KMS-11 (cell line): ENCODE measurements around the gene ZNF136.

ENCODE experiments used
- H2AFZ ChIP-seq: fragments of 200-600 bp; sonication (generic); 2 replicates; pipeline ENCODE4 v1.6.1; 2016; ENCODE audit warnings: antibody characterized with exemption, mixed run types, low read depth
- H3K27ac ChIP-seq: fragments of 200-600 bp; sonication (generic); 2 replicates; pipeline ENCODE4 v1.6.1; 2016; ENCODE audit warnings: mild to moderate bottlenecking, mixed run types
- H3K27me3 ChIP-seq: fragments of 200-600 bp; sonication (generic); 2 replicates; pipeline ENCODE4 v1.6.1; 2017; ENCODE audit warnings: mild to moderate bottlenecking, low read depth, mixed run types, moderate library complexity; ENCODE audit not compliant: insufficient read depth
- H3K36me3 ChIP-seq: fragments of 200-600 bp; sonication (generic); 2 replicates; pipeline ENCODE4 v1.6.1; 2017; ENCODE audit warnings: mild to moderate bottlenecking, mixed run types; ENCODE audit not compliant: insufficient read depth
- H3K4me1 ChIP-seq: fragments of 200-600 bp; sonication (generic); 2 replicates; pipeline ENCODE4 v1.6.1; 2016; ENCODE audit warnings: mild to moderate bottlenecking, low read depth, mixed run types; ENCODE audit not compliant: poor library complexity, severe bottlenecking
- H3K4me2 ChIP-seq: fragments of 200-600 bp; sonication (generic); 2 replicates; pipeline ENCODE4 v1.7.0; 2016; ENCODE audit warnings: mild to moderate bottlenecking, mixed run types
- H3K4me3 ChIP-seq: fragments of 200-600 bp; sonication (generic); IDR thresholded peaks from 2 replicates; pipeline ENCODE4 v1.6.1; 2017; ENCODE audit warnings: low read depth, low read length, mixed read lengths; ENCODE audit not compliant: insufficient read depth
- H3K79me2 ChIP-seq: fragments of 200-600 bp; sonication (generic); 2 replicates; pipeline ENCODE4 v1.6.1; 2016; ENCODE audit warnings: low read depth, mixed run types; ENCODE audit not compliant: insufficient read depth
- H3K9ac ChIP-seq: fragments of 200-600 bp; sonication (generic); 2 replicates; pipeline ENCODE4 v1.6.1; 2016; ENCODE audit warnings: mild to moderate bottlenecking, mixed run types
- H4K20me1 ChIP-seq: fragments of 200-600 bp; sonication (generic); 2 replicates; pipeline ENCODE4 v1.6.1; 2016; ENCODE audit warnings: mild to moderate bottlenecking, mixed run types; ENCODE audit not compliant: insufficient read depth
- TF ChIP-seq, protein P1 (sequence below): fragments of 200-600 bp; sonication (generic); conservative IDR thresholded peaks from 2 replicates; pipeline ENCODE4 v1.6.1; 2017; ENCODE audit warnings: low read depth, mild to moderate bottlenecking, antibody characterized with exemption, low read length, moderate library complexity, mixed read lengths

Gene ZNF136

GRCh38 chr19:12162882-12163806 is at the start of gene ZNF136:
ZNF136 (plus strand) TSS chr19:12163096; CDS start chr19:12163204, 108 bp downstream.
- Histone ChIP-seq H3K79me2 (peaks cover 40% of the 10 kb centered on the region), H4K20me1 (no peaks in the 10 kb centered on the region), H2AFZ (peak within 1 kb of the TSS; percentile 80), H3K27me3 (no peaks in the 10 kb centered on the region), H3K36me3 (no peaks in the 10 kb centered on the region), H3K27ac (peak within 1 kb of the TSS; percentile 70), H3K9ac (peak within 1 kb of the TSS; percentile 86), H3K4me1 (peaks cover 6% of the 10 kb centered on the region), H3K4me2 (peak within 1 kb of the TSS; percentile 91), H3K4me3 (no peak within 1 kb of the TSS)
- TF ChIP-seq, protein P1, sequence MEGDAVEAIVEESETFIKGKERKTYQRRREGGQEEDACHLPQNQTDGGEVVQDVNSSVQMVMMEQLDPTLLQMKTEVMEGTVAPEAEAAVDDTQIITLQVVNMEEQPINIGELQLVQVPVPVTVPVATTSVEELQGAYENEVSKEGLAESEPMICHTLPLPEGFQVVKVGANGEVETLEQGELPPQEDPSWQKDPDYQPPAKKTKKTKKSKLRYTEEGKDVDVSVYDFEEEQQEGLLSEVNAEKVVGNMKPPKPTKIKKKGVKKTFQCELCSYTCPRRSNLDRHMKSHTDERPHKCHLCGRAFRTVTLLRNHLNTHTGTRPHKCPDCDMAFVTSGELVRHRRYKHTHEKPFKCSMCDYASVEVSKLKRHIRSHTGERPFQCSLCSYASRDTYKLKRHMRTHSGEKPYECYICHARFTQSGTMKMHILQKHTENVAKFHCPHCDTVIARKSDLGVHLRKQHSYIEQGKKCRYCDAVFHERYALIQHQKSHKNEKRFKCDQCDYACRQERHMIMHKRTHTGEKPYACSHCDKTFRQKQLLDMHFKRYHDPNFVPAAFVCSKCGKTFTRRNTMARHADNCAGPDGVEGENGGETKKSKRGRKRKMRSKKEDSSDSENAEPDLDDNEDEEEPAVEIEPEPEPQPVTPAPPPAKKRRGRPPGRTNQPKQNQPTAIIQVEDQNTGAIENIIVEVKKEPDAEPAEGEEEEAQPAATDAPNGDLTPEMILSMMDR, result no peak

DNA sequence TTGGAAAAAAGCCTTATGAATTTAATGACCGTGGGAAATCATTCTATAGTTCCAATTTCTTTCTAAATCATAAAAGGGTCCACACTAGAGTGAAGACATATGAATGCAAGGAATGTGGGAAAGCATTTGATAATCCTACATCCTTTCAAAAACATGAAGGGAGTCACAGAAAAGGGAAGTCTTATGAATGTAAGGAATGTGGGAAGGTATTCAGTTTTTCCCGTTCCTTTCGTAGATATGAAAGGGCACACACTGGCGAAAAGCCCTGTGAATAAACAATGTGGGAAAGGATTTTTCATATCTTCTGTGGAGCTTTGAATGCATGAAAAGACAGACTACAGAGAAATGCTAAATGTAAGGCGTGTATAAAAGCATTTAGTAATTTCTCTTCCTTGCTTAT is 49.8 kb upstream of the ZNF136 start:
- H2AFZ ChIP-seq, result no peak overlapping the region
- no peak overlapping the region for H3K27ac ChIP-seq
- no peak overlapping the region for H3K9ac ChIP-seq
- no peak overlapping the region for H3K4me3 ChIP-seq
- H4K20me1 ChIP-seq, result no peaks in the 10 kb centered on the region
- no peaks in the 10 kb centered on the region for H3K27me3 ChIP-seq
- TF ChIP-seq, protein P1, result no peak
- H3K79me2 ChIP-seq, result no peaks in the 10 kb centered on the region
- no peak overlapping the region for H3K4me2 ChIP-seq
- H3K4me1 ChIP-seq, result no peaks in the 10 kb centered on the region
- no peaks in the 10 kb centered on the region for H3K36me3 ChIP-seq

- no peak overlapping the region for H3K27ac ChIP-seq
- no peaks in the 10 kb centered on the region for H4K20me1 ChIP-seq
- no peaks in the 10 kb centered on the region for H3K4me1 ChIP-seq
- no peak overlapping the region for H3K4me3 ChIP-seq
- H3K4me2 ChIP-seq, result no peak overlapping the region
- H3K27me3 ChIP-seq, result no peaks in the 10 kb centered on the region
- no peak overlapping the region for H3K9ac ChIP-seq
- no peak overlapping the region for H2AFZ ChIP-seq
- H3K79me2 ChIP-seq, result no peaks in the 10 kb centered on the region
- TF ChIP-seq, protein P1, result no peak
- no peaks in the 10 kb centered on the region for H3K36me3 ChIP-seq
Observed at GRCh38 chr19:12117201-12117970, 45.5 kb upstream of the ZNF136 start.

- Histone ChIP-seq H3K4me2 (no peak overlapping the region), H2AFZ (no peak overlapping the region), H3K27ac (no peak overlapping the region), H4K20me1 (no peaks in the 10 kb centered on the region), H3K9ac (no peak overlapping the region), H3K36me3 (no peaks in the 10 kb centered on the region), H3K79me2 (no peaks in the 10 kb centered on the region), H3K4me3 (no peak overlapping the region), H3K27me3 (no peaks in the 10 kb centered on the region), H3K4me1 (no peaks in the 10 kb centered on the region)
- TF ChIP-seq, protein P1, result peak; percentile 36; the same call in 1 of the 2 replicates
Observed at GRCh38 chr19:12126707-12127106, 36.2 kb upstream of the ZNF136 start.
